Omental fat pad (tissue), 4 donors: ENCODE measurements around the gene RIPK4. TPM values are rescaled to one million over a fixed set of nuclear protein-coding genes. Genes with fewer than 3 reads are reported as not detected.

Experiments used
- ATAC-seq: fragments of 150-250 bp; one replicate; pipeline ENCODE4 v1.9.1; 2016; ENCODE audit warnings: mild to moderate bottlenecking, moderate library complexity; ENCODE audit not compliant: low FRiP score
- DNase-seq: peaks from one replicate; pipeline ENCODE4 v3.0.0-alpha.2; 2019; ENCODE audit warnings: low spot score
- total RNA-seq, 4 donors: library from RNA; depleted of rRNA; stranded (reverse); fragments of >200 nt; gene quantifications; one replicate each; pipeline ENCODE4 v1.1.0, GENCODE V29; 2016
- TF ChIP-seq, protein P1 (sequence below), 3 donors: fragments of 450-650 bp; IDR thresholded peaks; one replicate each; pipeline ENCODE4 v1.5.1; 2016 to 2017; ENCODE audit warnings: antibody characterized with exemption in 3 of 3, mild to moderate bottlenecking in 3 of 3, moderate library complexity in 2 of 3

The RIPK4 gene
- total RNA-seq, 4 donors from 2014 or later = 2.5 to 17.7 (median 4.9) TPM; not detected in 1

DNA sequence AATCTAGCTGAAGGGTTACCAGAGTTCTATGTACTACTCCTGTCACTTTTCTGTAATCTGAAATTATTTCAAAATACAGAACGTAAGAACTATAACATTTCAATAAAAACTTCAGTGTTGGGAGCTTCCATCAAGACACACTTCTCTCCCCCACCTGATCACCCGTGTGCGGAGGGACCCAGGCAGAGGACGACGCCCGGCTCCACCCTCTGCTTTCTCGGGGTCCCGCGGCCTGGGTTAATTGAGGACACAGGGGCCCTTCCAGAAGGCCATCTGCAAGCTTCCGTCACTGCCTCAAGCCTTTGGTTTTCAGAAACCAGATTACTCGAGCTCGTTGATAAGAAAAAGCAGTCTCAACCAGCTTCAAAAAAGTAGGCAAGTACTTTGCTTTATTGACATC lies 27.8 kb downstream of the RIPK4 start:
- no peak for ATAC-seq
- no peak for DNase-seq
- TF ChIP-seq, protein P1, sequence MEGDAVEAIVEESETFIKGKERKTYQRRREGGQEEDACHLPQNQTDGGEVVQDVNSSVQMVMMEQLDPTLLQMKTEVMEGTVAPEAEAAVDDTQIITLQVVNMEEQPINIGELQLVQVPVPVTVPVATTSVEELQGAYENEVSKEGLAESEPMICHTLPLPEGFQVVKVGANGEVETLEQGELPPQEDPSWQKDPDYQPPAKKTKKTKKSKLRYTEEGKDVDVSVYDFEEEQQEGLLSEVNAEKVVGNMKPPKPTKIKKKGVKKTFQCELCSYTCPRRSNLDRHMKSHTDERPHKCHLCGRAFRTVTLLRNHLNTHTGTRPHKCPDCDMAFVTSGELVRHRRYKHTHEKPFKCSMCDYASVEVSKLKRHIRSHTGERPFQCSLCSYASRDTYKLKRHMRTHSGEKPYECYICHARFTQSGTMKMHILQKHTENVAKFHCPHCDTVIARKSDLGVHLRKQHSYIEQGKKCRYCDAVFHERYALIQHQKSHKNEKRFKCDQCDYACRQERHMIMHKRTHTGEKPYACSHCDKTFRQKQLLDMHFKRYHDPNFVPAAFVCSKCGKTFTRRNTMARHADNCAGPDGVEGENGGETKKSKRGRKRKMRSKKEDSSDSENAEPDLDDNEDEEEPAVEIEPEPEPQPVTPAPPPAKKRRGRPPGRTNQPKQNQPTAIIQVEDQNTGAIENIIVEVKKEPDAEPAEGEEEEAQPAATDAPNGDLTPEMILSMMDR (IDR thresholded peaks at IDR 0.05) = no peak

DNA sequence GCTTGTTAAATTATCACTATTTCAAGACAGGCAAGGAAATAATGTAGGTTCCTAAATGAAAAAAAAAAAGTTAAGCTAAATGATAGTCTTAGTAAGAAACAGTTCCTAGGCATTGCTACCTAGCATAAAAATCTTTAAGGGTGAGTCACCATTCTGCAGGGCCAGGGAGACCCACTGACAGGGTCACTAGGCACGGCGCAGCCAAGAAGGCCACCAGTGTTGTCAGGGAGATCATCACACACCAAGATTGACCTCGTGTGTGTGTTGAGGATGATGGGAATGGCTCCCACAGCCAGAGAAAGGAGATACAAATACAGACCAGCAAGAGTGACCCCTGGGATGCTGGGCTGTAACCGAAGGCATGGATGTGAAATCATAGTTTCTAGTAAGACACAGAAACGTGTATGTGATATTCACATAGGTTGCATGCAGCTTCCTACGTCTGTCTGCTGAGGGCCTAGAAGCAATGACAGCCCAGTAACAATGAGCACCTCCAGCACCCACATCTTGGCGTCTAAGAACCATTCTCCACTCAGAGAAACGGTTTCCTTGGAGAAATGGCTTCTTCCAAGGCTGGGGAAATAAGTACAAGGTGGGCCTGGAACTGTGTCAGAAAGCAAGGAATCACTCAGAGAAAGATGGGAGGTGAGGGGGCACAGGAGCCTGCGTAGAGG lies 29.1 kb downstream of the RIPK4 start:
- ATAC-seq (no peak), DNase-seq (no peak)
- TF ChIP-seq, protein P1 (IDR thresholded peaks at IDR 0.05) = no peak

DNA sequence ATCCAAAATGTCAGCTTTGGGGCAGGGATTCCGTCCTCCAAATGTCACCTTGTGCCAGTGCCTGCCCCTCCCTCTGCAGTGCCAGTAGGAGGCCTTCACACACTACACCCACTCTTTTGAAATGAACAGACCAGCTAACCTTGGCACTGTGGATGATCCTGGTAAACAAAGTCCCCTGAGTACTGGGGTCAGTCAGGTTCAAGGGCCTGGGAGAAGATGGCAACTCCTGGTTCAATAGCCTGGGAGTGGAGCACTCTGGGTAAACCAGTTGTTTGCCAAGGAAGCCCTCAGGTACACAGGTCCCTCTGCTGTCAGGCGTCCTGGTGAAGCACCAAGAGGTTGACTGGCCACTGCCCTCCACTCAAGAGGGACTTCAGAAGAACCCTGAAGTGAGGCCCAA lies 30.4 kb downstream of the RIPK4 start:
- ATAC-seq = no peak
- TF ChIP-seq, protein P1 (IDR thresholded peaks at IDR 0.05) = no peak
- no peak for DNase-seq

DNA sequence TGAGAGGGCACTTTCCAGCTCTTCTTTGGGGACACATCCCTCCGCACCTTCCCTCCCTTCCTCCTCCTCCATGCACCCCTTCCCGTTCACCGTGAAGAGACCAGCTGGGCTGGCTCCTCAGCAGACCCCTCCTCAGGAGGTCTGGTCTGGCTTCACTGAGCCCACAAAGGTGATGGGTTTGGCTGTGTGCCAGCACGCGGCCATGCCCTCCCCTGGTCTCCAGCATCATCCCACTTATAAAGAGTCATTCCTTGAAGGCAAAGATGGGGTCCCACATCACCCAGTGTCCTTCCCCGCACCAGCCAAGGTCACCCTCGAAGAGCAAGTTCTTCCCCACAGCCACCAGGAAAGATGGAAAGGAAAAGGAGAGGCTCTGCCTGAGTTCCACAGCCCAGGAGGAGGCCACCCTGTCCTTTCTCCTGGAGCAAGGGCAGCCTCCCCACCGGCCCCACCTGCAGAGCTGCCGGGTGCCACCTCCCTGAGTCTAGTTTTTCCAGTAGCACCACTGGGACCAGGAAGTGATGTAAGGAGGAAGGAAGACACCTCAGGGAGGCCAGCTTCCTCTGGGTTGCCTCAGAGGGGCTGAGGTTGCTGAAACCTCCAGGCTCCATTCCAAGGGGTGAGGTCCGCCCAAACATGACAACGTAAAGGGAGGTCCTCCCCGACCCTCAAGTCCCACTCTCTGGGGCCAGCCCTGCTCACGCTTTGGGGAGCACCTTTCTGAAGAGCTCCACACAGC lies 32.7 kb downstream of the RIPK4 start:
- DNase-seq (no peak), ATAC-seq (no peak)
- TF ChIP-seq, protein P1 (IDR thresholded peaks at IDR 0.05) = no peak

DNA sequence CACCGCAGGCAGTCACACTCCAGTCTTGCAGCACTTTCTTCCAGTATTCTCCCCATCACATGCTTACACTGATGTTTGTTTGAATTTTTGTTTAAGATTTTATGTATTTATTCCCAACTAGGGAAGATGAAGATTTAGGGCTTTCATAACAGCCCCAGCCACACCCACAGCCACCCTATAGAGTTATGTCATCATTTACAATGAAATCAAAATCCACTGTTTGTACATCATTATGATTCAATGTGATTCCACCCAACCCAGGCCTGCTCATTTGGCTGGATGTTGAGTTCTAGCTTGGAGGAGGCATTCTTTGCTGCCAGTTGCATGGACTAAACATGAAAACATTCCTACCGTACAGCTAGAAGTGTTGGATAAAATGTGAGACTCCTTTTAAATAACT lies 35.8 kb downstream of the RIPK4 start:
- DNase-seq (no peak), ATAC-seq (no peak)
- TF ChIP-seq, protein P1 (IDR thresholded peaks at IDR 0.05) = no peak

DNA sequence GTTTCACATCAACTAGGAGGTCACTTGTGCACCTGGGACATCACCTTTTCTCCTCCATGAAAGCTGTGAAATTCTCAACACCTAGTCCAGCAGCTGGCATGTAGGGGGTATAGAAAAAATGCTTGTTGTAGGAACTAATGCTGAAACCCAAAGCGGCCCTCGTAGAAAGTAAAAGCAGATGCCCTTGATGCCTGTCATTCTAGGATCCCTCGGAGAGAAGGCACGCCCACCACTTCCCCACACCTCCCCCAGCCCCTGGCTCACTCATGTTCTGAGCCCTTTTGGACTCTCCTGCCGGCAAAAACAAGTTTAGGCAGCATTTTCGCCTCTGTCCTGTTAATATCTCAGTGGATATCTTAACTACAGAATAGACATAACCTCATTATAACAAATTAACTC lies 36.5 kb downstream of the RIPK4 start:
- DNase-seq = no peak
- TF ChIP-seq, protein P1 (IDR thresholded peaks at IDR 0.05) = no peak

More for the DNA sequence above, 36.5 kb downstream of the RIPK4 start:
- no peak for ATAC-seq
